ENCODE data around the gene NSG1. TPM values are rescaled to one million over a fixed set of nuclear protein-coding genes. Genes with fewer than 3 reads are reported as not detected.

NSG1 gene
- total and polyA plus RNA-seq, 2 of the 13 experiments (the other 11 are each of a cell fraction or from before 2014, with no cell fraction given) = not detected

DNA sequence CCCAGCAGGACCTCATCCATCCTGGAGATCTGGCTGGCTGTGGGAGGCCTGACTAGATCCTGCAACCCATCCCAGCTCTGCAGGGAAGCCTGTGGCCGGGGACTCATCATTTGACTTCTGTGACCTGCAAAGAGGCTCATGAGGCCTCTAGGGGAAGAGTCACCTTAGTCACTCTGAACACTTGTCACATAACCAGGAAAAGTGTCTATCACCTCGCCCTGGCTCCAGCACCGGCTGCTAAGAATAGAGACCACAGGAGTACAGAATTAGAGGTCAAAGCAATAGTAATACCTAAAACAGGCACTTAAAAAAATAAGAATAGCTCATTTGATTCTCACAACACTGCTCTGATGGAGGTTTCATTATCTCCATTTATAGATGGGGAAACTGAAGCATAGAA is 3.8 kb upstream of the NSG1 start:
- ChIA-PET POLR2A (no interaction called here), CTCF (ENCODE audit: low intra/inter-chr PET ratio, low total read pairs) (no interaction called here)
- BruUV-seq (replicated peaks) = no TSS peak

More for the DNA sequence above, 3.8 kb upstream of the NSG1 start:
- Histone ChIP-seq H3K79me2 (ENCODE audit: insufficient read depth, low read length) (no peaks in the 10 kb centered on the region), H3K9me3 (ENCODE audit: low read length) (no peaks in the 10 kb centered on the region), H3K36me3 (replicated peaks in 1 of 2; ENCODE audit: control insufficient read depth in 1 of 2, insufficient read depth in 2 of 2, low read length in 2 of 2) (no peaks in the 10 kb centered on the region), H3K27ac (ENCODE audit: extremely low read length, insufficient read depth, low read length) (no peak overlapping the region), H4K20me1 (ENCODE audit: insufficient read depth, low read length) (no peaks in the 10 kb centered on the region), H3K27me3 (ENCODE audit: control insufficient read depth in 1 of 2, insufficient read depth in 2 of 2, low read length in 2 of 2) (peaks cover 13 to 74% of the 10 kb centered on the region in 2 experiments), H3K9ac (ENCODE audit: insufficient read depth, low read depth, low read length) (no peak overlapping the region), H3K4me1 (ENCODE audit: insufficient read depth, low read length) (no peaks in the 10 kb centered on the region), H3K4me3 (replicated peaks in 1 of 3; ENCODE audit: insufficient read depth in 1 of 3, low read depth in 2 of 3, low read length in 3 of 3) (no peak overlapping the region), H3K4me2 (ENCODE audit: low read depth, low read length) (no peak overlapping the region), H2AFZ (ENCODE audit: low read length) (no peak overlapping the region)
- no peak for DNase-seq (ENCODE audit: low spot score)
- no peak for TF ChIP-seq MIER2 (CRISPR knock-in tag; IDR thresholded peaks at IDR 0.05)
- no peak for TF ChIP-seq ZNF225 (CRISPR knock-in tag; IDR thresholded peaks at IDR 0.05)
- TF ChIP-seq, protein P1, sequence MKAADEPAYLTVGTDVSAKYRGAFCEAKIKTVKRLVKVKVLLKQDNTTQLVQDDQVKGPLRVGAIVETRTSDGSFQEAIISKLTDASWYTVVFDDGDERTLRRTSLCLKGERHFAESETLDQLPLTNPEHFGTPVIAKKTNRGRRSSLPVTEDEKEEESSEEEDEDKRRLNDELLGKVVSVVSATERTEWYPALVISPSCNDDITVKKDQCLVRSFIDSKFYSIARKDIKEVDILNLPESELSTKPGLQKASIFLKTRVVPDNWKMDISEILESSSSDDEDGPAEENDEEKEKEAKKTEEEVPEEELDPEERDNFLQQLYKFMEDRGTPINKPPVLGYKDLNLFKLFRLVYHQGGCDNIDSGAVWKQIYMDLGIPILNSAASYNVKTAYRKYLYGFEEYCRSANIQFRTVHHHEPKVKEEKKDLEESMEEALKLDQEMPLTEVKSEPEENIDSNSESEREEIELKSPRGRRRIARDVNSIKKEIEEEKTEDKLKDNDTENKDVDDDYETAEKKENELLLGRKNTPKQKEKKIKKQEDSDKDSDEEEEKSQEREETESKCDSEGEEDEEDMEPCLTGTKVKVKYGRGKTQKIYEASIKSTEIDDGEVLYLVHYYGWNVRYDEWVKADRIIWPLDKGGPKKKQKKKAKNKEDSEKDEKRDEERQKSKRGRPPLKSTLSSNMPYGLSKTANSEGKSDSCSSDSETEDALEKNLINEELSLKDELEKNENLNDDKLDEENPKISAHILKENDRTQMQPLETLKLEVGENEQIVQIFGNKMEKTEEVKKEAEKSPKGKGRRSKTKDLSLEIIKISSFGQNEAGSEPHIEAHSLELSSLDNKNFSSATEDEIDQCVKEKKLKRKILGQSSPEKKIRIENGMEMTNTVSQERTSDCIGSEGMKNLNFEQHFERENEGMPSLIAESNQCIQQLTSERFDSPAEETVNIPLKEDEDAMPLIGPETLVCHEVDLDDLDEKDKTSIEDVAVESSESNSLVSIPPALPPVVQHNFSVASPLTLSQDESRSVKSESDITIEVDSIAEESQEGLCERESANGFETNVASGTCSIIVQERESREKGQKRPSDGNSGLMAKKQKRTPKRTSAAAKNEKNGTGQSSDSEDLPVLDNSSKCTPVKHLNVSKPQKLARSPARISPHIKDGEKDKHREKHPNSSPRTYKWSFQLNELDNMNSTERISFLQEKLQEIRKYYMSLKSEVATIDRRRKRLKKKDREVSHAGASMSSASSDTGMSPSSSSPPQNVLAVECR (CRISPR knock-in tag; IDR thresholded peaks at IDR 0.05; ENCODE audit: borderline replicate concordance) = no peak
- no peak for TF ChIP-seq MEIS2 (CRISPR knock-in tag; IDR thresholded peaks at IDR 0.05)
- no peak for TF ChIP-seq RBM22 (optimal IDR thresholded peaks at IDR 0.05; ENCODE audit: low read length)
- TF ChIP-seq ZNF564 (CRISPR knock-in tag; IDR thresholded peaks at IDR 0.05) = no peak
- TF ChIP-seq GFI1 (CRISPR knock-in tag; IDR thresholded peaks at IDR 0.05; ENCODE audit: borderline replicate concordance) = no peak
- no peak for TF ChIP-seq PHB2 (IDR thresholded peaks at IDR 0.05; ENCODE audit: partially characterized antibody)
- in situ Hi-C loops (cut with HindIII; ENCODE audit: extremely low pct_ligation_motif_present, low pct_unique_long_range_greater_than_20kb) (no loop called here), intact Hi-C loops (cut with micrococcal nuclease; ENCODE audit: unreplicated experiment) (no loop called here)
- 16% methylated on average over 2 of the region's 3 CpGs for WGBS (ENCODE audit: low lambda C conversion rate)
- ATAC-seq = no peak
- no peak for FAIRE-seq

Measured in HepG2 (cell line).